Measurements from ENCODE around the gene HOXD1.

The HOXD1 gene

GRCh38 chr2:176187899-176188773 lies at the start of gene HOXD1:
Gene HOXD1, plus strand, starts transcription at chr2:176188668. Its CDS starts 134 bp downstream, at chr2:176188802.
- no peak for DNase-seq

DNA sequence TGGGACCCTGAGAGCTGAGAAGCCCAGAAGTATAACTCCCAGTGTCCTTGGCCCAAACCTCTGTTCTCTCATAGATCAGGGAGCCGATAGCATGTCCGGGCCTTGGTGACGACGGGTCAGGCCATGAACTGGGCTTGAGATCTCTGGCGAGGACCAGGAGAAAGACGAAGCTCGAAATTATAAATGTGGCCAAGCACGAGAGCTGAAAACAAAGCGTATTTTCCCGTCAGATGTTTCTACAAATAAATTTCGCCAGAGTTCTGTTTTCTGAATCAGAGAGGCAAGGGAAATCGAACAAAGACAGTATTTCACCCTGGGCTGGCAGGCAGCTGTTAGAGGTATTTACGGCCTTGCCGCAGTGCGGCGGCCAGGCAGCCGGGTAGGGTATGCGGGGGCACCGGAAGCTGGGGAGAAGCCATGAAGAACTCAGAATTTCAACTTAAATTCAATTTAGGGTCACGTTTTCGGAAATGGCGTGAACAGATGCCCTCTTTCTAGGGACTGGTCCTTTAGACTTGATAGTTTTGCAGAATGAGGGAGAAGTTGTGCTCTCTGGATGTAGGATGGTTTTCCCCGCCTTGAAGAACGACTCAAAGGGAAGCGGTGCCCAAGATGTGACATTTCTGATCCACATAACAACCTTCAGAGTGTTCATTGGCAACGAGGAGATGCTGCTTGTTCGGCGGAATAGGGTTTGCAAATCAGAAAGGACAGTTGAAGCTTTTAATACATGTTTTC lies 49.4 kb upstream of the HOXD1 start:
- peak; percentile 40 for DNase-seq

DNA sequence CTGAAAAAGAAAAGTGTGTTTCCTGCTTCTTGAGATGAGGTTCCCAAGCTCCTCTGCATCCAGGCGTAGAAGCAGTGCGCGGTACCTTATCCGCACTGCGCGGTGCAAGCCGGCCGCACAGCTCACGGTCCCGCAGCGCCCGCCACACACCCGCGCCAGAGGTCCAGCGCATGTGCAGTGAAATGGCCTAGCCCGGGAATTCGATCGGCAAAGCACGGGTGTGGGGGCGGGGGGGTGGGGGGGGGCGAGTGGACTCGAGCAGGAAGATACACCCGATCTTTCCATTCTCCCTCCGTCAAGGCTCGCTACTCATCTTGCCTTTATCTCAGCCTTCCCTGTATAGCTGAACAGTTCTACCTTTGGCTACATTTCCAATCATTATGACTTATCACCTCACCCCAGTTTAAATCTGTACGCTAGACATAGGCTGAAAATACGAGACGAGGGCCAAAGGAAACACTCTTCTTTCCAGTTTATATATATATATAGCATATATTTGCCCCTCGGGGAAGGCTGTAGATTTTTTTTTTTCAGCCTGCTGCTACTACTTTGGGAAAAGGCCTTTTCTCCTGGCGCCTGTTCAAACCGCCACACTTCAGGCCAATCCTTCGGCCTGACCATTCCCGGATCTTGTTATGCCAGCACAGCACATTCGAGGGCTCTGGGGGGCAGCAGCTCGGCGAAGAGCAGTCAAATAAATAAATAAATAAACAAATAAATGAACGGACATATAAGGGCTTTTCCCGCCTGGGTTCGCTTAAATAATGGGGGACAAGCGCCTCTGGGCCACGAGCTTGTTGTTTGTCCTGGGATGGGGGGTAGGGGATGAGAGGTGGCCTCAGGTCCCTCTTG lies 48.6 kb upstream of the HOXD1 start:
- no peak for DNase-seq

DNA sequence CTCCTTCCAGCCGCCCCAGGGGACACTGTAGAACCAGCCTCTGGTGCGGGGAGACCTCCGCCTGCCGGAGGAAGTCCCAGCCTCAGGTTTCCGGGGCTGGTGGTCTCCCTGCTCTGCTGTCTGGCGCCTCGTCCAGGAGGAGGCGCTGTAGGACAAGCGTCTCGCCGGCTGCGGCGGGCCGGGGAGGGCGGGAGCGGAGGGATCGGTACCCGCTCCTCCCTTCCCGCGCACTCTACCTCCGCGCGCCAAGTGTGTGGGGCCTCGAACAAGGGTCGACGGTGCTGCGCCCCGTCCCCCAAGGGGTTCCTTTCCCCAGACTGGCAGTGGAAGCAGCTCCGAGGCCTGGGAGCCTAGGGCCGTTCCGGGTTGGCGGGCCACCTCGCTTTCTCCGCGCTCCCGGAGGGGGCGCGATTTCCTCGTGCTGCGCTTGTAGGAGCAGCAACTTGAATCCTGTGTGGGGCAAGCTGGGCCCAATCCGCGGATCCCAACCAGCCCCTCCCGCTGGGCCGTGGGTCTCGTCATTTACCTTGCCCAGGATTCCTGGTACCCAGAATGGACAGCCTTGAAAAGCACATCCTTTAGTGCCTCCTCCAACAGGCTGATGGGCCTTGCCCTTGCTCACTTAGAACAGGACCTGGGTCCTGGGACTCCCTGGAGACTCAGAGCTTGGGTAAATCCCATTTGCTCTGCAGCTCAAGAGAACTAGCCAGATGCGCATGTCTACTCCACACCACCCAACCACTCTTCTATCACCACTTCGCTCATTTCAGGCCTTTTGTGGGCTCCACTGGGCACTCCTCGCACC lies 47.8 kb upstream of the HOXD1 start:
- DNase-seq, result peak; percentile 72

GRCh38 chr2:176142281-176142680 lies 46.2 kb upstream of the HOXD1 start:
- DNase-seq, result no peak

DNA sequence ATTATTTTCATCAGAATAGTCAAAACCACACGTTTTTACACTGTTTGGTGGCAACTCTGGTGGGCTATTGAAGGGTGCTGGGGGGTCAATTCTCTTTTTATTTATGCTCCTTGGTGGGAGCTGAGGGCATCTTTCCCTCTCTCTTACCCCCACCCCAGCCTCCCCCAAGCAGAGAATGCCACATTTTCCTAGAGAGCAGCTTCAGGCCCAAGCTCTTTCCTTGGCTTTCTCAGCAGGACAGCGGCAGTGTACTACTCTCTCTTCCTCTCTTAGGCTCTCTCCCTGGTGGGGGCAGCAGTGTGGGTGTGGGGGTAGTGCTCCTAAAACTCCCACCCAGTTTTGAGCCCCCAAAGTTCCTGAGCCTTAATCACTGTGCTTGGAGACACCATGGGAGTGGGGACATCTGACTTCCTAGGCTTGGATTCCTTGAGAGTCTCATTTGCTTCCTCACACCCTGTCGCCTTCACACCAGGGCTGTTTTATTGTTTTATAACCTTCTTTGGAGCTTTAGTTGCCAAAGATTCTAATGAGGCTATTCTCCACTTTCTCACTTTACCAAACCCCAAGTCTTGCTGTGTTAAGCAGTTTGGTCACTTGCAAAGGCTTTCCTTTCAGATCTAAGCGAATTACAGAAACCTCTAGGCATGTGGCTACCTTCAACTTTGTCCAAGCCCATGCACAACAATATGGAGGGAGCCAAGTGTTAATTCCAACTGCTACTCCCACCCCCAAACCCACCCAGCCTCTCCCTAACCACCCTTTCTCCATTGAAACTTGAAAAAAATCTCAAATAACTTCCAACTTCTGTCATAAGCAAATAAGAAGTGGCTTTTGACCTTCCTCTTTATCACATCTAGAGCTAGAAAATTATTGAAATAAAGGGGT lies 43.1 kb upstream of the HOXD1 start:
- no peak for DNase-seq

GRCh38 chr2:176146101-176146500 lies 42.4 kb upstream of the HOXD1 start:
- DNase-seq, result no peak

- DNase-seq, result no peak
Measured at GRCh38 chr2:176146645-176147044, 41.8 kb upstream of the HOXD1 start.

DNA sequence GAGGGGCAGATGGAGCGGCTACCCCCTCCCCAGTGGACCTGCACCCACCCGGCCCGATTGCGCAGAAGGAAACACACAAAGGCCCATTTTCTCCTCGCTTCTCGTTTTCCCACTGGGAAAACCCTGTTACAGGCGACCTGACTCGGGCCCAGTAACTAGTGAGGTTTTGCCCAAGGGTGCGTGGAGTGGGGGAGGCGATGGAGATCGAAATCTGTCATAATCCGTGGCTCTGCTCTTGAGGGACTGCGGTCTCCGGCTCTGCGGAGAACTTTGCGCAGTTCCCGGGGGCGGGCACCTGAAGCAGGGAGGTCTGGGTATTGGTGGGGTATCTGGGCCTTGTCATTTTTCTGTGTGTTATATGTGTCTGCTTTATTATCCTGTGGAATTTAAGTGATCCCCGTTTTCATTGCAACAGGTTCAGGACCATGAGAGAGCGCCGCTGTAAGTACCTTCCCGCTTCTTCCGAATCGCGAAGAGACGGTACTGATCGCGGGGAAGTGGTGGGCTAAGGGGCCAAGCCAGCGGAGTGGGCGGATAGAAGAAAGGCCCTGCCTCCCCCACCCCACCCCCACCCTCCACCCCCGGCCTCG lies 41.2 kb upstream of the HOXD1 start:
- no peak for DNase-seq

- DNase-seq, result no peak
Measured at GRCh38 chr2:176147800-176148496, 40.5 kb upstream of the HOXD1 start.

DNA sequence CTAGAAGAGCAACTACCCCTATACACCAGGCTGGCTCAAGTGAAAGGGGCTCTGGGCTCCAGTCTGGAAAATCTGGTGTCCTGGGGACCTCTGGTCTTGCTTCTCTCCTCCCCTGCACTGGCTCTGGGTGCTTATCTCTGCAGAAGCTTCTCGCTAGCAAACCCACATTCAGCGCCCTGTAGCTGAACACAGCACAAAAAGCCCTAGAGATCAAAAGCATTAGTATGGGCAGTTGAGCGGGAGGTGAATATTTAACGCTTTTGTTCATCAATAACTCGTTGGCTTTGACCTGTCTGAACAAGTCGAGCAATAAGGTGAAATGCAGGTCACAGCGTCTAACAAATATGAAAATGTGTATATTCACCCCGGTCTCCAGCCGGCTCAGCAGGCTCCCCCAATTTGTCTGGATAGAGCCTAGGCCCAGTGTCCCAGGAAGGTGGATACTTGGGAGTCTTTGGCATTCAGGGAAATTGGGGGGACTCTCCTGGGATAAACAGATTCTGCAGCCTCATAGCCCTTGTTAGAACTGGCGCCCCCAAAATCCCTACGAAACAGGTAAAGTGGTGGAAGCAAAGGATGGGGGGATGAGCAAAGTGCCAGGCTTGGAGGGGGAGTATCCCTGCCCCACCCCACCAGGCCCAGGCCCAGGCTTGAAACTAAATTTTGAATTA lies 39.6 kb upstream of the HOXD1 start:
- DNase-seq, result no peak

- DNase-seq, result no peak
Measured at GRCh38 chr2:176149481-176149938, 39.0 kb upstream of the HOXD1 start.

DNA sequence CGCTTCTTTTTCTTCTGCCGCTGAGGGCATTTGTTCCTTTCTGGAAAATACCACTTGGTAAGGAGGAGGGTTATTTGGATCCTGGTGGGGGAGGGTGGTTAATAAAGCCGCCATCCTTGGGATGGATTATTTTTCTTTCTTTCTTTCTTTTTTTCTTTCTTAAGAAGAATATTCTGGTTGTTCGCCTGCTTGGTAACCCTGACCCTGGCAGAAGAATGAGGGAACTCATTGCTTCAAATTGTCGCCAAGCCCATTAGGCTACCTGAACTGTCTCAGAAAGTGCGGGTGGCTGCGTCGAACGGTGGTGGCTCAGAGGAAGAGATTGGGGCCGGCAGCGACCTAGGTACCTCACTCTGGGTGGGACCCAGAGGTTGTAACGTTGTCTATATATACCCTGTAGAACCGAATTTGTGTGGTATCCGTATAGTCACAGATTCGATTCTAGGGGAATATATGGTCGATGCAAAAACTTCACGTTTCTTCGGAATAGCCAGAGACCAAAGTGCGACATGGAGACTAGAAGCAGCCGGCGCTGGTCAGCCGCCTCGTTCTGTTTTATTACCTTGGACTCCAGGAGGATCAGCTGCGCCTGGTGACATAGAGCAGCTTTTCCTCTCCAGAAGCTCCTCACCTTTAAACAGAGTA lies 38.4 kb upstream of the HOXD1 start:
- no peak for DNase-seq

DNA sequence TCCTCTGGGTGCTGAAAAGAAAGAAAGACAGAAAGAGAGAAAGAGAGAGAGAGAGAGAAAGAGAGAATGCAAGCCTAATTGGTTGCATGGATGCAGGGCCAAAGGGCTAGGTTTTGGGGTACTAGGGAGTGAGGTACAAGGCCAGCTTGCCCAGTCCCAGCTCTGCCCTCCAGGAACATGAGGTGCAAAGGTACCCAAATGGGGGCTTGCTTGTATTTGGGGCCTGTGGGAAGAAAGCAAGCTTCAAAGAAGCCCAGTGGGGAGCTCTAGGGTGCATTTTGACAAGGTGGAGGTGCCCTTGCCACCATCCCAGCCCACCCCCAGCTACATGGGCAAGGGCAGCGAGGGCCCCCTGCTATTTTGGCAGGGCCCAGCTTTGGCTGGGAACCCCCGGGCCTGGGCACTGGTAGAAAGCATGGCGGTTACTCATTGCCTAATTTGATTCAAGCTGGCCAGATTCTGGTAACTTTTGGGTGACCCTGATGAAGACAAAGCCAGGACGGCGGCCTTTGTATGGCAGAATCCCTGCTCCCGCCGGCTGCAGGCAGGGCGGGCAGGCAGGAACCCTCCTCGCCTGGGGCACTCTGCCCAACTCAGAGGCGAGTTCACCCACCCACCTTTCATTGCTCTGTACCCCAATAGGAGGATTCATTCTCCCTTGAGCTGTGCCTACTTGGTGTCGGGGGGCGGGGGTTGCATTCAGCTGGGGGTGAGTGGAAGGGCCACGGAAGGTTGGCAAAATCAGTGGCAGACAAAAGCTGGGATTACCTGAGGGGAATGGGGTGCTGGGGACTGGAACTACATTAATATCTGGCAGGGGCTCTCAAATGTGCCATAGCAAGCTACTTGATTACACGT lies 37.7 kb upstream of the HOXD1 start:
- DNase-seq, result no peak

- DNase-seq, result no peak
Measured at GRCh38 chr2:176151442-176152287, 36.8 kb upstream of the HOXD1 start, which contains the start of gene HOXD4. Gene HOXD4, plus strand, starts transcription at chr2:176151550. Its CDS starts 84 bp downstream, at chr2:176151634.

GRCh38 chr2:176152350-176153181 lies 35.9 kb upstream of the HOXD1 start:
- DNase-seq, result no peak
